Fibroblast of mammary gland (primary cell): ENCODE data around the gene SEC62.

ENCODE experiments used
- DNase-seq: peaks from one replicate; pipeline ENCODE4 v3.0.0-alpha.2; 2010; ENCODE audit warnings: low read depth
- H3K4me3 ChIP-seq: 2 replicates; pipeline ENCODE4 v1.5.1; 2011; ENCODE audit warnings: low read depth, mild to moderate bottlenecking, low read length, moderate library complexity; ENCODE audit not compliant: control insufficient read depth
- TF ChIP-seq, protein P1 (sequence below): conservative IDR thresholded peaks from 2 replicates; pipeline ENCODE4 v1.5.1; 2011; ENCODE audit warnings: low read depth, low read length, inconsistent platforms; ENCODE audit not compliant: control insufficient read depth, insufficient read depth

SEC62 gene

GRCh38 chr3:169990431-169990830 is 23.8 kb downstream of the SEC62 start:
- no peak for DNase-seq
- TF ChIP-seq, protein P1, sequence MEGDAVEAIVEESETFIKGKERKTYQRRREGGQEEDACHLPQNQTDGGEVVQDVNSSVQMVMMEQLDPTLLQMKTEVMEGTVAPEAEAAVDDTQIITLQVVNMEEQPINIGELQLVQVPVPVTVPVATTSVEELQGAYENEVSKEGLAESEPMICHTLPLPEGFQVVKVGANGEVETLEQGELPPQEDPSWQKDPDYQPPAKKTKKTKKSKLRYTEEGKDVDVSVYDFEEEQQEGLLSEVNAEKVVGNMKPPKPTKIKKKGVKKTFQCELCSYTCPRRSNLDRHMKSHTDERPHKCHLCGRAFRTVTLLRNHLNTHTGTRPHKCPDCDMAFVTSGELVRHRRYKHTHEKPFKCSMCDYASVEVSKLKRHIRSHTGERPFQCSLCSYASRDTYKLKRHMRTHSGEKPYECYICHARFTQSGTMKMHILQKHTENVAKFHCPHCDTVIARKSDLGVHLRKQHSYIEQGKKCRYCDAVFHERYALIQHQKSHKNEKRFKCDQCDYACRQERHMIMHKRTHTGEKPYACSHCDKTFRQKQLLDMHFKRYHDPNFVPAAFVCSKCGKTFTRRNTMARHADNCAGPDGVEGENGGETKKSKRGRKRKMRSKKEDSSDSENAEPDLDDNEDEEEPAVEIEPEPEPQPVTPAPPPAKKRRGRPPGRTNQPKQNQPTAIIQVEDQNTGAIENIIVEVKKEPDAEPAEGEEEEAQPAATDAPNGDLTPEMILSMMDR: no peak
- H3K4me3 ChIP-seq: no peak overlapping the region

GRCh38 chr3:169992156-169992555 is 25.5 kb downstream of the SEC62 start:
- TF ChIP-seq, protein P1: no peak
- no peak overlapping the region for H3K4me3 ChIP-seq
- DNase-seq: no peak

DNA sequence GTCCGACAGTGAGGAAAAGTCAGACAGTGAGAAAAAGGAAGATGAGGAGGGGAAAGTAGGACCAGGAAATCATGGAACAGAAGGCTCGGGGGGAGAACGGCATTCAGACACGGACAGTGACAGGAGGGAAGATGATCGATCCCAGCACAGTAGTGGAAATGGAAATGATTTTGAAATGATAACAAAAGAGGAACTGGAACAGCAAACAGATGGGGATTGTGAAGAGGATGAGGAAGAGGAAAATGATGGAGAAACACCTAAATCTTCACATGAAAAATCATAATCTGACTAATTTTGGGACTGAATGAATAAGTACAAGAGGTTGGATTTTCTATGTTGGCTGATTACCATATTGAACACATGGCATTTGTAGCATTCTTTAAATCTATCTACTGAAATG is 26.2 kb downstream of the SEC62 start:
- DNase-seq: no peak
- TF ChIP-seq, protein P1: no peak
- no peak overlapping the region for H3K4me3 ChIP-seq

- no peak for DNase-seq
- TF ChIP-seq, protein P1: no peak
- no peak overlapping the region for H3K4me3 ChIP-seq
Measured at GRCh38 chr3:169993761-169994160, 27.2 kb downstream of the SEC62 start.

DNA sequence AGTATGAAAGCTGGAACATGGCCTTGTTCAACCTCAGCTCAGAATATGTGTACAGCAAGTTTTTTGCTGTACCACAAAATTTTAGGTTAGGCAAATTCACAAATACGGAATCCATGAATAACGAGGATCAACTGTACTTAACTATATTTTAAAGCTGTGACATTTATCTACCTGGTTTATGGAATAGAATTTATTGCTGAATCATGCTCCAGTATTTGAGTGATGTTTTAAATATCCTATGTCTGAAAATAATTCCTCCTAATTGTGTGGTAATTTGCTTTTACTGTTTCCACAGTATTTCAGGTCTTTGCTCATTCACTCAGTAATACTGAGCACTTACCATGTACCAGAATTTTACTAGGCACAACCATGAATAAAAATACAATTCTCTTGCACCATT is 29.5 kb downstream of the SEC62 start:
- H3K4me3 ChIP-seq: no peak overlapping the region
- TF ChIP-seq, protein P1: no peak
- no peak for DNase-seq

- DNase-seq: peak; percentile 88
- TF ChIP-seq, protein P1: no peak
Measured at GRCh38 chr3:169998668-169999131, 32.1 kb downstream of the SEC62 start.

GRCh38 chr3:169999433-169999832 is 32.8 kb downstream of the SEC62 start:
- TF ChIP-seq, protein P1: no peak
- H3K4me3 ChIP-seq: no peak overlapping the region
- no peak for DNase-seq

More at GRCh38 chr3:169998668-169999131, 32.1 kb downstream of the SEC62 start:
- H3K4me3 ChIP-seq: no peak overlapping the region
